ENCODE results near the gene TBCD.
"Not testable (repeated sequence)": the region's sequence is repeated elsewhere in the genome, so short reads cannot be mapped to it uniquely, and the experiment has no call there.

TBCD gene

DNA sequence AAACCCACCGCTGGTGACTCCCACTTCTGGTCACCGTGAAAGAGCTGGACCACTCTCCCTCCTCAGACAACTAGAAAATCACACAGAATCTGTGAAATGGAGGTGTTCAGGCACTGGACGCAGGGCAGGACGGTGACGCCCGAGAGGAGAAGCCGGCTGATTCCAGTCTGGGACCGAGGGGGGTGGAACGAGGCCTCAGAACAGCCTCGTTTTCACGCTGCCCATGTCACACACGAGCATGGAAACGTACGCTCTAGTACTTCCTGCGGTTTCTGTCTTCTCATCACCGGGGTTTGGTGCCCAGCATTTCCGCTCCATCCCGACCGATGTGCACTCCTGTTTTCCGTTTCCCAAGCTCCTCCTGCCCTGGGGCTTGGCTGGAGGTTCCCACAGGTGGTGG lies 225.7 kb downstream of the TBCD start:
- no peak for DNase-seq (ENCODE audit: low read depth)
- H3K4me3 ChIP-seq (ENCODE audit: low read length): no peak overlapping the region
- TF ChIP-seq, protein P1, sequence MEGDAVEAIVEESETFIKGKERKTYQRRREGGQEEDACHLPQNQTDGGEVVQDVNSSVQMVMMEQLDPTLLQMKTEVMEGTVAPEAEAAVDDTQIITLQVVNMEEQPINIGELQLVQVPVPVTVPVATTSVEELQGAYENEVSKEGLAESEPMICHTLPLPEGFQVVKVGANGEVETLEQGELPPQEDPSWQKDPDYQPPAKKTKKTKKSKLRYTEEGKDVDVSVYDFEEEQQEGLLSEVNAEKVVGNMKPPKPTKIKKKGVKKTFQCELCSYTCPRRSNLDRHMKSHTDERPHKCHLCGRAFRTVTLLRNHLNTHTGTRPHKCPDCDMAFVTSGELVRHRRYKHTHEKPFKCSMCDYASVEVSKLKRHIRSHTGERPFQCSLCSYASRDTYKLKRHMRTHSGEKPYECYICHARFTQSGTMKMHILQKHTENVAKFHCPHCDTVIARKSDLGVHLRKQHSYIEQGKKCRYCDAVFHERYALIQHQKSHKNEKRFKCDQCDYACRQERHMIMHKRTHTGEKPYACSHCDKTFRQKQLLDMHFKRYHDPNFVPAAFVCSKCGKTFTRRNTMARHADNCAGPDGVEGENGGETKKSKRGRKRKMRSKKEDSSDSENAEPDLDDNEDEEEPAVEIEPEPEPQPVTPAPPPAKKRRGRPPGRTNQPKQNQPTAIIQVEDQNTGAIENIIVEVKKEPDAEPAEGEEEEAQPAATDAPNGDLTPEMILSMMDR (IDR thresholded peaks at IDR 0.05; ENCODE audit: insufficient read depth, low read depth, low read length, missing control alignments): no peak

GRCh38 chr17:82978765-82979349 lies 227.0 kb downstream of the TBCD start:
- no peak overlapping the region for H3K4me3 ChIP-seq (ENCODE audit: low read length)
- no peak for DNase-seq (ENCODE audit: low read depth)
- TF ChIP-seq, protein P1 (IDR thresholded peaks at IDR 0.05; ENCODE audit: insufficient read depth, low read depth, low read length, missing control alignments): no peak

DNA sequence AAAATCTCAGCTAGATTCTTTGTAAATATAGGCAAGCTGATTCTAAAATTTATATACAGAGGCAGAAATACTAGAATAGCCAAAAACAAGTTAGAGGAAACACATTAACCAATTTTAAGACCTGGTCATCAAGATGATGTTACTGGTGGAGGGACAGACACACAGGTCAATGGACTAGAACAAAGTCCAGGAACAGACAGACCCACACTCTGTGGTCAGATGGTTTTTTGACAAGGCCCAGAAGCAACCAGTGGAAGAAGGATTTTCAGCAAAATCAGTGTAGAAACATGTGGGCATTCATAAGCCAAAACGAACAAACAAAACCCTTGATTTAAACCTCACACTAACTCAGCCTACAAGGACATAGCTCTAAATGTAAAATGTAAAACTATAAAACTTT lies 227.9 kb downstream of the TBCD start:
- no peak for DNase-seq (ENCODE audit: low read depth)
- H3K4me3 ChIP-seq (ENCODE audit: low read length): no peak overlapping the region
- TF ChIP-seq, protein P1 (IDR thresholded peaks at IDR 0.05; ENCODE audit: insufficient read depth, low read depth, low read length, missing control alignments): no peak

GRCh38 chr17:82980632-82981031 lies 228.8 kb downstream of the TBCD start:
- no peak for DNase-seq (ENCODE audit: low read depth)
- TF ChIP-seq, protein P1 (IDR thresholded peaks at IDR 0.05; ENCODE audit: insufficient read depth, low read depth, low read length, missing control alignments): no peak
- no peak overlapping the region for H3K4me3 ChIP-seq (ENCODE audit: low read length)

DNA sequence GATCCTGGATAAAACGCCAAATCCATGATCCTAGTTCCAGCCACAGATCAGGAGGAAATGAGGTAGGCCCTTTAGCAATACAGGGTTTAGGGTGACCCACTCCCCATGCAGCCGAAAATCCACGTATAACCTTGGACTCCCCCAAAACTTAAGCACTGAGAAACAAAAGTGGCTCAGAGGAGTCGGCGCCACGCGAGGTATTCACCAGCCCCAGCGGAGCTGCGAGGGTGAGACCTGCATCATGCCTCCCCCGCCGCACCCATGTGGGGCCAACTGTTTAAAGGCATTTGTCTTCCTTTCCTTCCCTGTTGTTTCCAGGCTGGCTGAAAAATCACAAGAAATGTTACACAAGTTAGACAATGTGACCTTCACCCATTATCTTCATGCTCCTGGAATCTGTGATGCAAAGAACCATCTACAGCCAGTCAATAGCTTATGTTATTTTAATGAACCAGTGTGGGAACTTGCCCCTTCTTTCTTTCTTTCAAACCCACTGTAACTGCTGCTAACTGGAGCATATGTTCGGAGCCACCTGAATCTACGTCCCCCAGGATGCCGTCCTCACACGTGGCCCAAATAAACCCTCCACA lies 229.4 kb downstream of the TBCD start:
- TF ChIP-seq, protein P1 (IDR thresholded peaks at IDR 0.05; ENCODE audit: insufficient read depth, low read depth, low read length, missing control alignments): no peak
- DNase-seq (ENCODE audit: low read depth): no peak
- no peak overlapping the region for H3K4me3 ChIP-seq (ENCODE audit: low read length)

GRCh38 chr17:82983510-82984248 lies 231.8 kb downstream of the TBCD start:
- DNase-seq (ENCODE audit: low read depth): no peak
- TF ChIP-seq, protein P1 (IDR thresholded peaks at IDR 0.05; ENCODE audit: insufficient read depth, low read depth, low read length, missing control alignments): no peak
- no peak overlapping the region for H3K4me3 ChIP-seq (ENCODE audit: low read length)

DNA sequence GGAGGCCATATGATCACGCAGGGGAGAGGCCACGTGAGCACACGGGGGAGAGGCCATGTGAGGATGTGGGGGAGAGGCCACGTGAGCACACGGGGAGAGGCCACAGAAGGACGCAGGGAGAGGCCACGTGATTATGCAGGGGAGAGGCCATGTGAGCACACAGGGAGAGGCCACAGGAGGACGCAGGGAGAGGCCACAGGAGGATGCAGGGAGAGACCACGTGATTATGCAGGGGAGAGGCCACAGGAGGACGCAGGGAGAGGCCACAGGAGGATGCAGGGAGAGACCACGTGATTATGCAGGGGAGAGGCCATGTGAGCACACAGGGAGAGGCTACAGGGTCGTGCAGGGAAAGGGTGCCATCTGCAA lies 232.4 kb downstream of the TBCD start:
- not testable (repeated sequence) for H3K4me3 ChIP-seq (ENCODE audit: low read length); DNase-seq (ENCODE audit: low read depth)

Data from epithelial cell of esophagus (primary cell).